ENCODE data around the gene ULK4. TPM values are rescaled to one million over a fixed set of nuclear protein-coding genes. Genes with fewer than 3 reads are reported as not detected.
"Not testable (repeated sequence)": the region's sequence is repeated elsewhere in the genome, so short reads cannot be mapped to it uniquely, and the experiment has no call there.

The ULK4 gene
- total RNA-seq, 1 experiment from 2014 or later = 13.5 TPM

GRCh38 chr3:41649129-41649739, 312.7 kb downstream of the ULK4 start:
- DNase-seq (ENCODE audit: low read depth) = no peak

- DNase-seq (ENCODE audit: low read depth) = not testable (repeated sequence)
Measured at GRCh38 chr3:41647730-41648129, 314.2 kb downstream of the ULK4 start.

DNA sequence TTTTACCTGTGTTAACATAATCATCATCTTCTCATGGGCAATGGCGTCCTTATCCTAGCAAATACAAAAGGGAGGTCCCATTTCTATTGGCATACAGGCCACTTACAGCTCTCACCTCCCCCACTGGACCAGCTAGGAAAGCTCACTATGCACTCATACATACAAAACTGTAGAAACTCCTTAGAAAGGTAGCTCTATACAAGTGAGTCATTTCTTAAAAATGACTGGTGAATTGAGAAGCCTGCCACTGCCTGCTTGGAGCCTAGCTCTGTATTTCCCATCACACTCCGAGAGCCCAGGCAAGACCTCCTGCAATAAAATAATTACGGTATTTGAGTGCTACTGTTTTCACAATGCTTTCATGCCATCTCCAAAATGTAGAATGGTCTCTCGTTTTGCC, 321.8 kb downstream of the ULK4 start:
- no peak for DNase-seq (ENCODE audit: low read depth)

DNA sequence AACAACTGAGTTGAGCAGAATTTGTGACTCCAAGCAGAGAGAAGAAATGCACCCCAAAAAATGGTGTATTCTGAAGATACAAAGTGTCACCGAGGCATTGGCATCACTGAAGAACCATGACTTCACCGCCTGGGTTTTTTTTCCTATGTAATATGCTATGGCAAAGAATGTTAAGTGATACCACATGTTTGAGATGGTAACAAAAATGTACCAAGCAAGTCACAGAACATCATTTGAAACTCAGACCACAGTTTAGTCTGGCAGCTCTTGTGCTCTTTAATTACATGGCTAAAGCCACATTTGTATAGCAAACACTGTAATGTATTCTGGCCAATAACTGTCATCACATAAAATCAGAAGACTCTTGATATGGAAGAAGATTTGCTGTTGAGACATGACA, 323.5 kb downstream of the ULK4 start:
- no peak for DNase-seq (ENCODE audit: low read depth)

- DNase-seq (ENCODE audit: low read depth) = no peak
Measured at GRCh38 chr3:41632700-41633099, 329.2 kb downstream of the ULK4 start.

GRCh38 chr3:41630708-41631107, 331.2 kb downstream of the ULK4 start:
- no peak for DNase-seq (ENCODE audit: low read depth)

GRCh38 chr3:41629986-41630385, 331.9 kb downstream of the ULK4 start:
- DNase-seq (ENCODE audit: low read depth) = no peak

DNA sequence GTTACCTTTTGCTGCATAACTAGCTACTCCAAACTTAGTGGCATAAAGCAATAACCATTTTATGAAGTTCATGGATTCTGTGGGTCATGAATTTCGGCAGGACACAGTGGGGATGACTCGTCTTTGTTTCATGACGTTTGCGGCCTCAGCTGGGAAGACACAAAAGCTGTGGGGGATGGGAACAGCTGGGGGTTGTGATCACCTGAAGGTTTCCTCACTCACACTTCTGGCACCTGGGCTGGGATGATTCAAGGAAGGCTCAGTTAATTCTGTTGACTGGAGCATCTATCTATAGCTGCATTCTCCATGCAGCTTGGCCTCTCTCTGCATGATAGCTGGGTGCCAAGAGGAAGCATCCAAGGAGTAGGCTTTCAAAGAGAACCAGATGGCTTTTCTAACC, 332.8 kb downstream of the ULK4 start:
- no peak for DNase-seq (ENCODE audit: low read depth)

DNA sequence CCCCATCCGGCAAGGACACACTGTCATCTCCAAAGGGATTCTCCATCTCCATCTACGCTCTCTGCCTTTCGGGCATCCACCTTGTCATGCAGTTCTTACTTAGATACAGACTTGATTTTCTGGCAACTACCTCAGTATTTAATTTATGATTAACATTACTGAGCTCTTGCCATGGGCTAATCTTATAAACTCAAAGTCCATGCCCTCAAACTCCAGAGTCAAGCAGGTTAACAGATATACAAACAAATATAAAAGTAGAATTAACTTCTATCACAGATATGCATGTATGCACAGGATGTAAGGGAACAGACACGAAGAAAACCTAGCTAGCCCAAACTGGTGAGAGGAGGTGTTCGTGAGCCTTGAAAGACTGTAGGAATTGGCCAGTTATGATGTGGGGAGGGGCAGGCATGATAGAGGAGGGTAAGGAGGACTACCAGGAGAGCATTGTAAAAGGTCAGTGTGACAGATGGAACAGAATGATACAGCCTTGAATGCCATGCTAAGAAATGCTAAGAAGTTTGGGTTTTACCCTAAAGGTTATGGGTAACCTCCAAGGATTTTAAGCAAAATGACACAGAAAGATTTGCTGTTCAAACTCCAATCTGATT, 334.3 kb downstream of the ULK4 start:
- no peak for DNase-seq (ENCODE audit: low read depth)

GRCh38 chr3:41612853-41613252, 349.1 kb downstream of the ULK4 start:
- DNase-seq (ENCODE audit: low read depth) = no peak

DNA sequence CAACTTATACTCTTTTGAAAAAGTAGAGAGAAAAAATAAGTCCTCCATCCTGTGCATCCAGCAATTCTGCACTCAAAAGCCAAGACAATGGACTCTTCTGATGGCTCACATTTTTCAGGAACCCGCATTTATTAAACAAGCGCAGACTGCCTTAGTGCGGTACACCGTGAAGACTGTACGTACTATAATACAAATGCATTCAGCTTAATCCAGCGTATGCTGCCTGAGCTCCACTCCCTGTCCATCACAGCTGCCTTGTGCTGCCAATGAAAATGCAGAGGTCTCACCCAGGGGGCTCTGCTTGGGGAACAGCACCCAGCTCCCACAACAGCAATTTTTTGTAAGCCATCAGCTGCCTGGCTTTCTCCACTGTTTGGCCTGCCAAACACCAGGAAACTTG, 350.9 kb downstream of the ULK4 start:
- no peak for DNase-seq (ENCODE audit: low read depth)

GRCh38 chr3:41608347-41608746, 353.6 kb downstream of the ULK4 start:
- no peak for DNase-seq (ENCODE audit: low read depth)

- DNase-seq (ENCODE audit: low read depth) = no peak
Measured at GRCh38 chr3:41603807-41604206, 358.1 kb downstream of the ULK4 start.

DNA sequence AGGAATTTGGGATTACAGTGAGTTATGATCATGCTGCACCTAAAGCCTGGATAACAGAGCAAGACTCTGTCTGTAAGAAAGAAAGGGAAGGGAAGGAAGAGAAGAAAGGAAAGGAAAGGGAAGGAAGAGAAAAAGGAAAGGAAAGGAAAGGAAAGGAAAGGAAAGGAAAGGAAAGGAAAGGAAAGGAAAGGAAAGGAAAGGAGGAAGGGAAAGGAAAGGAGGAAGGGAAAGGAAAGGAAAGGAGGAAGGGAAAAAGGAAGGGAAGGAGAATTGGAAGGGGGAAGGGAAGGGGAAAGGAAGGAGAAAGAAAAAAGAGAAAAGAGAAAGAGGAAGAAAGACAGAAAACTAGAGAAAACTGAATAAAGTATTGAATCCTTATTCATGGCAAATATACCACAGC, 359.8 kb downstream of the ULK4 start:
- DNase-seq (ENCODE audit: low read depth) = no peak

DNA sequence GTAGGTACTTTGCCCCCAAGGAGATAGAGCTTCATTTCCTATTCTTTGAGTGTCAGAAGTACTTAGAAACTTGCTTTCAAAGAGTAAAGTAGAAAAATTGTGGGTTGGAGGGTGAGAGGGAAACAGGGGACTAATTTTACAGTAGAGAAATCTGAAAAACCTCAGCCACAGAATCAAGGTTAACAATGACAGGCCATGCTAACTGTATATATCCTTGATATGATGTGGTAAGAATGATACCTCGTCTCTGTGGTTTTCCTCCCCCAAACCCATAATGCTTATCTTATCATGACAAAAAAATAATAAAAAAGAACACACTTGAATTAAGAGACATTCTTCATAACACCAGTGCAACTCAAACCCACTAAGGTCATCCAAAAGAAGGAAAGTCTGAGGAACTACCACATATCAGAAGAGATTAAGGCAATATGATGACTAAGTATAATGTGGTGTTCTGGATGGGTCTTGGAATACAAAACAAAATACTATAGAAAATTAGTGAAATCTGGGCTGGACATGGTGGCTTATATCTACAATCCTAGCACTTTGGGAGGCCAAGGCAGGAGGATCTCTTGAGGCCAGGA, 360.4 kb downstream of the ULK4 start:
- no peak for DNase-seq (ENCODE audit: low read depth)

DNA sequence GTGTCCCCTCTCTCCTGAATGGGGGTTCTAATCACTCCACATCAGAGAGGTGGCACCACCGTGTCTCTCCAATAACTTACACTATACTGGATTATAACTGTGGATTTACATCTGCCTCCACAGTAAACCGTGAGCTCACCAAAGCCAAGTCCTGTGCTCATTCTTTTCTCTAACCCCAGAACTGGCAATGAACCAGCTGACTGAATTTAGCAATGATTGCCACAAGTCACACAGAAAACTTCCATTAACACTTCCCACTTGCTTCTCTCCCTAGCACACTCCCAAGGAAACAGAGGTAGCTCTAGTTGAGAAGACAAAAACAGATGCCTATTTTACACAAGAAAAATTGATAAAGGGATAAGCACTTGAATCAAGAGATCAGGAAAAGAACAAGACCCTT, 361.3 kb downstream of the ULK4 start:
- no peak for DNase-seq (ENCODE audit: low read depth)

DNA sequence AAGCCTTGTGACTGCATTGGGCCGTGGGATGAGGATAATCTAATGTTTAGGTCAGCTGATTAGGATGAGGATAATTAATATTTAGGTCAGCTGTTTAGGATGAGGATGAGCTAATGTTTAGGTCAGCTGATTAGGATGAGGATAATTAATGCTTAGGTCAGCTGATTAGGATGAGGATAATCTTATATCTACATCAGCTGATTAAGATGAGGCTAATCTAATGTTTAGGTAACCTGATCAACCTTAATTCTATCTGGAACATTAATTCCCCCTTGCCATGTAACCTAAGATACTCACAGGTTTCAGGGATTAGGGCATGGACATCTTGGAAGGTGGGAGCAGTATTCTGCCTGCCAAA, 362.8 kb downstream of the ULK4 start:
- no peak for DNase-seq (ENCODE audit: low read depth)

- no peak for DNase-seq (ENCODE audit: low read depth)
Measured at GRCh38 chr3:41598402-41599126, 363.3 kb downstream of the ULK4 start.

- no peak for DNase-seq (ENCODE audit: low read depth)
Measured at GRCh38 chr3:41593774-41594173, 368.1 kb downstream of the ULK4 start.

DNA sequence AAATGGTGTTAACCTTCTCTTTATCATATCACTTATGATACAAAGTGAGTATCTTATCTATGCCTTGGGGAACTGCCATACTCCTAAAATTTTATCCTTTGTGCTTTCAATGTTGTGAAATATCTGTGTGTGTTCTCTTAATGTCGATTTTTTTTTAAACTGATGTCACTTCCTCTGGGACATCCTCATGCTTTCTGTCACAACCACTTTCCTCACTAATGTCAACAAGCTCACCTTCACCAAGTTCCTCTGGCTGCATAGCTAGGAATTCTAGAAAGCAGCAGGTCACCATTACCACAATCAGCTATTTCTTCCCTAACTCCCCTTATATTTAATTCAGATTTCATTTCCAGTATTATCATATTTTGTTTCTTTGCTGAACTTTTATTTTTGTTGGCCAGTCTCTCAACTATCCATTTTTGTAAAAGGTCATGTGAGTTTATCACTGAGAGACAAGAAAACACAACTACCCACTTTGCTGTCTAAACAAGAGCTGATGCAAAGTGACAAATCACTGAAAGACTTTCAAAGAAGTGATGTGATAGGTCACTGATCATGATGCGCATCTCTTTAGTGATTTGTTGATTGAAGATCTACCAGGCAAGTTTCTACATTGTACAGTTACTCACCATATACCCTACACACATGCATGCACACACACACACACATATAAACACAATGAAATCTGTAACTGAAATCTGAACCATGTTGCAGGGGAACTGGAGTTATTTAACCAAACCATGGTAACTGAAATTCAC, 369.0 kb downstream of the ULK4 start:
- no peak for DNase-seq (ENCODE audit: low read depth)

GRCh38 chr3:41583014-41583413, 378.9 kb downstream of the ULK4 start:
- no peak for DNase-seq (ENCODE audit: low read depth)

DNA sequence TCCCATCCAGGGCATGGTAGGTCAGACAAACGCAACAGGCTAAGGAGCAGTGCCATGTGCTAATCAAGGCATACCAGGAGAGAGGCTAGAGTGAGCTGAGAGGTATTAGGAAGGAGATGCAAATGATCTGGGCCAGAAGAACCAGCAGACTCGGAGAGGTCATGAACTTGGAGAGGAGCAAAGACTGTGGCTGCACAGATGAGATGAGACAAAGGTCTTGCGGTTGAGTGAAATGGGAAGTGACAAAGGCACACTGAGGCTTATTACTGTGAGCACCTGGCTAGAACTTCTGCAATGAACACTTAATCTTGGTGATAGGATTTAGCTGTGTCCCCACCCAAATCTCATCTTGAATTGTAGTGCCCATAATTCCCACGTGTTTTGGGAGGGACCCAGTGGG, 380.2 kb downstream of the ULK4 start:
- no peak for DNase-seq (ENCODE audit: low read depth)
